ENCODE data around the gene ZYX. TPM values are rescaled to one million over a fixed set of nuclear protein-coding genes. Genes with fewer than 3 reads are reported as not detected.
"Not testable (repeated sequence)": the region's sequence is repeated elsewhere in the genome, so short reads cannot be mapped to it uniquely, and the experiment has no call there.

The ZYX gene
- total RNA-seq, 1 donor from 2014 or later, result 320 TPM

DNA sequence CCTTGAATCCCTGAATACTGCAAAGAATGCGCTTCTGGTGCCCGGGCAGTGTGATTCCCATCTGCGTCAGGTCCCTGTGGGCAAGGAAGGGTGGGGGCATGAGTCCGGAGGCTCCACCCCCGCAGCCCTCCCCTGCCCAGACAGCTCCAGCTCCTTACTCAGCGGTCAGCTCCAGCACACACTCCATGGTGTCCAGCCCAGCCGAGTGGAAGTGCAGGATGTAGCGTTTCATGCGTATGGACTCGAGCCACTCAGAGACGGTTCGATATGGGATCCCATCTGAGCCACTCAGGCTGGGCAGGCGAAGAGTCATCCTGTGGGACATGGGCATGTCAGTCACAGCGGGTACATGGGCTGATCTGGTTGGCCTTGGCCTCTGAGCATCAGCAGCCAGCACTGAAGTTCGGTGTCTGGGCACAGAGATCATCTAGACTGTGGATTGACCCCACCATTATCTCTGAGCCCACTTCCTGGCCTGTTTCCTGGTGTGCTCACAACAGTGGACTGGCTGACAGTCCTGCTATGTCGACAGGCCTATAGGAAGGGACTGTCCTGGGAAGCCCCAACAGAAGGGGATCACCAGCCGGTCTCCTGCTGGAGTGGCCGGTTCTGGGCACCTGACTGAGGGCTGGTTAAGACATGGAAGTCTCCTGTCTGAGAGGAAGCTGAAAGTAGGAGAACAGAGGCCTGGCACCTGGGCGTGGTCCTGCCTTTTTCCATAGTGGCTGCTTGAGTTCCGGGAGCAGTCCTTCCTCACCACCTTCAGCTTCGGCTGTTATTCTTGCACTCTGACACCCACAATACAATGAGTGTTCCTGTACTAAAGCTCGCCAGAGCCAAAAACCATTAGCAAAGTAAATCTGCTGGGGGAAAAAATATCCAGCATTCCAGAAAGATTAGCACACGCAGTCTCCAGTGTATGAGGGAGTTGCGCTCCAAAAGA is 10.6 kb downstream of the ZYX start:
- Histone ChIP-seq H3K4me3 (peak overlapping the region; percentile 1 to 42), H3K4me1 (peaks cover 35 to 73% of the 10 kb centered on the region in 2 donors), H3K27me3 (no peaks in the 10 kb centered on the region), H3K27ac (peak overlapping the region; percentile 97 to 99), H3K9me3 (no peaks in the 10 kb centered on the region), H3K36me3 (peaks cover 39 to 45% of the 10 kb centered on the region in 2 donors)
- intact Hi-C loops (cut with DNase I), result loop anchor here (1.0 to 10.0 kb wide), 4 partner anchors 11 to 1443 kb away; partner anchors contain the start of genes CASP2 and TPK1
- TF ChIP-seq, protein P1, sequence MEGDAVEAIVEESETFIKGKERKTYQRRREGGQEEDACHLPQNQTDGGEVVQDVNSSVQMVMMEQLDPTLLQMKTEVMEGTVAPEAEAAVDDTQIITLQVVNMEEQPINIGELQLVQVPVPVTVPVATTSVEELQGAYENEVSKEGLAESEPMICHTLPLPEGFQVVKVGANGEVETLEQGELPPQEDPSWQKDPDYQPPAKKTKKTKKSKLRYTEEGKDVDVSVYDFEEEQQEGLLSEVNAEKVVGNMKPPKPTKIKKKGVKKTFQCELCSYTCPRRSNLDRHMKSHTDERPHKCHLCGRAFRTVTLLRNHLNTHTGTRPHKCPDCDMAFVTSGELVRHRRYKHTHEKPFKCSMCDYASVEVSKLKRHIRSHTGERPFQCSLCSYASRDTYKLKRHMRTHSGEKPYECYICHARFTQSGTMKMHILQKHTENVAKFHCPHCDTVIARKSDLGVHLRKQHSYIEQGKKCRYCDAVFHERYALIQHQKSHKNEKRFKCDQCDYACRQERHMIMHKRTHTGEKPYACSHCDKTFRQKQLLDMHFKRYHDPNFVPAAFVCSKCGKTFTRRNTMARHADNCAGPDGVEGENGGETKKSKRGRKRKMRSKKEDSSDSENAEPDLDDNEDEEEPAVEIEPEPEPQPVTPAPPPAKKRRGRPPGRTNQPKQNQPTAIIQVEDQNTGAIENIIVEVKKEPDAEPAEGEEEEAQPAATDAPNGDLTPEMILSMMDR (IDR thresholded peaks at IDR 0.05), result no peak
- peak; percentile 66 to 96 for DNase-seq (ENCODE audit: low spot score in 2 of 2)

DNA sequence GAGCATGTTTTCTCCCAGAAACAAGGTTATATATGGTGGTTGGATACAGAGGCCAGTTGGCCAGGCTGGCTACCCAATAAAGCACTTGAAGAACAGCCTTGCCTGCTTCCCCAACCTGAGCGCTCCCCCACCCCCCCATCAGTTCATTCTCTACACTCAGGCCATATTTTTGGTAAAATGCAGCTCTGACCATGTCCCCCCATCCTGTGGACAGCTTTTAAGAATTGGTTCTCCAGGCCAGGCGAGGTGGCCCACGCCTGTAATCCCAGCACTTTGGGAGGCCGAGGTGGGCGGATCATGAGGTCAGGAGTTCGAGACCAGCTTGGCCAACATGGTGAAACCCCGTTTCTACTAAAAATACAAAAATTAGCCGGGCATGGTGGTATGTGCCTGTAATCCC is 11.3 kb downstream of the ZYX start:
- H3K36me3 ChIP-seq, result peaks cover 38 to 39% of the 10 kb centered on the region in 2 donors
- peak overlapping the region in 1 of 2 donors; percentile 42 for H3K4me3 ChIP-seq
- DNase-seq (ENCODE audit: low spot score in 2 of 2); H3K27me3 ChIP-seq; H3K9me3 ChIP-seq: not testable (repeated sequence)
- H3K27ac ChIP-seq, result peak overlapping the region; percentile 97 to 99
- intact Hi-C loops (cut with DNase I), result loop anchor here (2.0 to 10.0 kb wide), 2 partner anchors 14 to 1442 kb away; partner anchors contain the start of gene TPK1
- peaks cover 30 to 66% of the 10 kb centered on the region in 2 donors for H3K4me1 ChIP-seq

DNA sequence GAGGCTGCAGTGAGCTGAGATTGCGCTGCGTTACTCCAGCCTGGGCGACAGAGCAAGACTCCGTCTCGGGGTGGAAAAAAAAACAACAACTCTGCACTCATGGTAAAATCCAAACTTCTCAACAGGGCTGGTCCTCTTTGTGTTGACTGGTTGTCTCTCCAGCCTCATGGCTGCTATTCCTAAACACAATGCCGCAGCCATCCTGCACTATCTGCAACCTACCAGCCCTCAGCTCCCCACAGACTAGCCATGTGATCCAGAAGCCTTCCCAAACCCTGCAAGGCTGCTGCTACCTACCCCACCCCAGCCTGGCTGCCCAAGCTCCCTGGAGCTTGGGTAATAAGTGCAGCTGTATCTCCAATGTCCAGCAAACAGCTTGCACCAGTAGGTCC is 11.7 kb downstream of the ZYX start:
- intact Hi-C loops (cut with DNase I), result loop anchor here (2.0 to 10.0 kb wide), 2 partner anchors 14 to 1442 kb away; partner anchors contain the start of gene TPK1
- no peak overlapping the region for H3K4me3 ChIP-seq
- H3K9me3 ChIP-seq, result no peaks in the 10 kb centered on the region
- H3K36me3 ChIP-seq, result peaks cover 33 to 39% of the 10 kb centered on the region in 2 donors
- H3K27me3 ChIP-seq, result no peaks in the 10 kb centered on the region
- H3K4me1 ChIP-seq, result peaks cover 28 to 62% of the 10 kb centered on the region in 2 donors
- no peak for DNase-seq (ENCODE audit: low spot score in 2 of 2)
- TF ChIP-seq, protein P1 (IDR thresholded peaks at IDR 0.05), result no peak
- peak overlapping the region; percentile 97 to 99 for H3K27ac ChIP-seq

DNA sequence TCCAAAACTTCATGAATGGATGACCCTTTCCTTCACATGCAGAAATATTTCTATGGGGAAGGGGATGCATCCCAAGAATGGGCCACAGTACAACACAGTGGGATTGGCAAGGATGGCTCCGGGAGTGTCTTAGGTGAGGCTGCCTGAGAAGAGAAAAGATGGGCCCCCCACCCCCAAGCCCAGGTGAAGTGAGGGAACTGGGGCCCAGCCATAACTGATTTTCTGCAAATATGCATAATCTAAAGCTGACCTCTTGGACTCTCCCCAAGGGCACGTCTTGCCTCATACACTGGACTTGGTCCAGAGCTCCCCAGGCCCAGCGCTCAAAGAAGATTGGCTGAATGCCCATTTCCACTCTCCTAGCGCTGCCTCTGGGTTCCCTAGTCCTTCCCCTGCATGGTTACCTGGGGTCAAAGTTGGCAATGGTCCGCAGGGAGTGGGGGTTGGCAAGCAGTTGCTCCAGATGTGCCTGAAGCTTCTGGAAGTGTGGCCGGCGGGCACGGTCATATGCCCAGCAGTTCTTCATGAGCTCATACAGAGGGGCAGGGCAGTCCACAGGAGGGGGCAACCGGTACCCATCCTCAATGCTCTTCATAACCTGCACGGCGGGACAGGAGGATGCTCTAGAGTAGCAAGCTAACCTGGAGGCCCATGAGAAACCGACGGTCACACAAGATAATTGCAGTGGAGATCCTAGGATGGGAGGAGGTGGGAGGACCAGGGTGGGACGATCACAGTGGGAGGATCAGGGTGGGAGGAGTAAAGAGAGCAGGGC is 12.3 kb downstream of the ZYX start:
- H3K4me3 ChIP-seq, result no peak overlapping the region
- intact Hi-C loops (cut with DNase I), result loop anchor here (2.0 to 10.0 kb wide), 2 partner anchors 13 to 1441 kb away; partner anchors contain the start of gene TPK1
- peak in 1 of 2 donors; percentile 69 for DNase-seq (ENCODE audit: low spot score in 2 of 2)
- peak overlapping the region; percentile 97 to 99 for H3K27ac ChIP-seq
- TF ChIP-seq, protein P1 (IDR thresholded peaks at IDR 0.05), result no peak
- no peaks in the 10 kb centered on the region for H3K27me3 ChIP-seq
- H3K4me1 ChIP-seq, result peaks cover 26 to 56% of the 10 kb centered on the region in 2 donors
- no peaks in the 10 kb centered on the region for H3K9me3 ChIP-seq
- peaks cover 28 to 34% of the 10 kb centered on the region in 2 donors for H3K36me3 ChIP-seq

DNA sequence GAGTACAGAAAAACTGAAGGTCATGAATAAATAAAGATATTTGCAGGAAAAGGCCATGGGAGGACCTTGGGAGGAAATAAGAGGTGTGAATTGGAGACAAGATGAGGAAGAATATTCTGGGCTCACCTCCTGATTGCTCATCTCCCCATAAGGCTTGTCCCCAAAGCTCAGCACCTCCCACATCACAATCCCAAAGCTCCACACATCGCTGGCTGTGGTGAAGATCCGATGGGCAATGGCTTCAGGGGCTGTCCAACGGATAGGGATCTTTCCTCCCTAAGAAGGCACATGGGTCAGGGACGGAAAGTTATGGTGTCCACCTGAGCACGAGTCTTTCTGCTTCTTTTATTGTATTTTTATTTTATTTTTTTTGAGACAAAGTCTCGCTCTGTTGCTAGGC is 12.9 kb downstream of the ZYX start:
- intact Hi-C loops (cut with DNase I), result loop anchor here (10.0 kb wide), 1 partner anchor 1441 kb away; the partner anchor contains the start of gene TPK1
- H3K27ac ChIP-seq, result no peak overlapping the region
- H3K4me1 ChIP-seq, result peaks cover 22 to 52% of the 10 kb centered on the region in 2 donors
- no peak for DNase-seq (ENCODE audit: low spot score in 2 of 2)
- no peaks in the 10 kb centered on the region for H3K27me3 ChIP-seq
- H3K36me3 ChIP-seq, result peaks cover 21 to 28% of the 10 kb centered on the region in 2 donors
- no peaks in the 10 kb centered on the region for H3K9me3 ChIP-seq
- no peak overlapping the region for H3K4me3 ChIP-seq
- TF ChIP-seq, protein P1 (IDR thresholded peaks at IDR 0.05), result no peak

Data from ascending aorta (tissue), 2 donors.